Stimulated activated CD4-positive, alpha-beta T cell treated with anti-CD3 and anti-CD28 coated beads, Interleukin-4, amount 100 ng/mL, for 4 hours (primary cell): ENCODE results near the gene UFC1.
"Not testable (repeated sequence)": the region's sequence is repeated elsewhere in the genome, so short reads cannot be mapped to it uniquely, and the experiment has no call there.

Experiments used
- DNase-seq, 2 experiments: peaks; one replicate each; pipeline ENCODE4 v3.0.0-alpha.2; 2020

UFC1 gene

DNA sequence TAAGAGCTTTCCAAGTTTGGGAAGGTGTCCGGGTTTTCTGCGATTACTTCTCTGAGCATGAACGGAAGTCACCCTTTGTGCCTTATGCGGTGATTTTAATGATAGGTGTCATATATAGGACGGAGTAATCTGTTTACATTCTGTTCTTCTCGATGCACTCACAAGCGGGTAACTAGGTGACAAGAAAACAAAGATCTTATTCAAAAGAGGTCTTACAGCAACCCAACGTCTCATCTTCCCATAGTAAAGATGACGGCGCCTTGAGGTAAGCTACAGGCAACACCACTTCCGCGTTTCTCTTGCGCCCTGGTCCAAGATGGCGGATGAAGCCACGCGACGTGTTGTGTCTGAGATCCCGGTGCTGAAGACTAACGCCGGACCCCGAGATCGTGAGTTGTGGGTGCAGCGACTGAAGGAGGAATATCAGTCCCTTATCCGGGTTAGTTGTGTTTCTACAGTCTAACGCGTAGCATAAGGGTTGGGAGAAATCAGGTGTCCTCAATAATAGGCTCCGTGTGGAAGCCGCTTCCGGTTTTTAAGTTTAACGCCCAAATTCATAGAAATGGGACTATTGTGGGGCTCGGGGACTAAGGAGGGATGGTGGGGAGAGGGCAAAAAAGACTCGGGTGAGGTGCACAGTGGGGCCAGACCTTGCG, at the start of gene UFC1:
UFC1 (plus strand) TSS at position 297 of the 656 bp plus-strand sequence; CDS start at position 317, 20 bp downstream.
- DNase-seq, result peak; percentile 63 to 78

DNA sequence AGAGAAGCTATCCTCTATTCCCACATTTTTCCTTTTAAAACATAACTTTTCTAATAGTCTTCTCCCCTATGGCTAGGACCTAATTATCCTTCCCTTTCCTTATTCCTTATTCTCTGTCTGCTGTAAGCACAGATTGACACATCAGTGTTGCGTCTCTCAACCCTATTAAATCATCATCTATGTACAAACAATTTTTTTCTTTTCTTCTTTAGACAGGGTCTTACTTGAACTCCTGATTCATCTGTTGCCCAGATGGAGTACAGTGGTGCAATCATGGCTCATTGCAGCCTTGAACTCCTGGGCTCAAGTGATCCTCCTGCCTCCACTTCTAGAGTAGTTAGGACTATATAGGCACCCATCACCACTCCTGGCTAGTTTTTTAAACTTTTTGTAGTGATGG, 47.3 kb upstream of the UFC1 start:
- DNase-seq, result no peak

DNA sequence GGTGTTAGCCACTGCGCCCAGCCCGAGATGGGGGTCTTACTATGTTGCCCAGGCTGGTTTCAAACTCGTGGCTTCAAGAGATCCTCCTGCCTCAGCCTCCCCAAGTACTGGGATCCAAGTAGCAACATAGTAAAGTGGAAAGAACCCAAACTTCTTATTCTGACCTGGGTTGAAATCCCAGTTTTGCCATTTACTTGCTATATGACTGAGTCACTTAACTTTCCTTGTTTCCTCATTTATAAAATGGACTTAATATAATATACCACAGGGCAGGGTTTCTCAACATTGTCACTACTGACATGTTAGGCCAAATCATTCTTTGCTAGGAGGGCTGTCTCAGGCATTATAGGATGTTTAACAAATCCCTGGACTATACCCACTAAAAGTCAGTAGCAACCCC, 42.7 kb upstream of the UFC1 start:
- DNase-seq, result no peak

DNA sequence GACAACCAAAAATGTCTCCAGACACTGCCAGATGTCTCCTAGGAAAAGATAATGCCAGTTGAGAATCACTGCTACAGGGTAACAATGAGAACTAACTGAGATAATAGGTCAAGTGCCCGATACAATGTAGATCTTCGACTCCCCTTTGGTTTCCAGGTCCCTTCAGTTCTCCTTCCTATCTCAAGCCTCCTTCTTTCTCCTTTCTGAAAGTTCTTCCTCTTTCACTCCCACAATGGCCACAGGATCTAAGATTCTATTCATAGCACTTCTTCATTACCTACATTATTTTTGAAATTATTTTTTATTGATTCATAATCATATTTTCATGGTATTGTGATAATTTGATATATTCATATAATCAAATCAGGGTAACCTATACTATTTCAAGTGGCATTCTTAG, 42.3 kb upstream of the UFC1 start:
- no peak for DNase-seq

DNA sequence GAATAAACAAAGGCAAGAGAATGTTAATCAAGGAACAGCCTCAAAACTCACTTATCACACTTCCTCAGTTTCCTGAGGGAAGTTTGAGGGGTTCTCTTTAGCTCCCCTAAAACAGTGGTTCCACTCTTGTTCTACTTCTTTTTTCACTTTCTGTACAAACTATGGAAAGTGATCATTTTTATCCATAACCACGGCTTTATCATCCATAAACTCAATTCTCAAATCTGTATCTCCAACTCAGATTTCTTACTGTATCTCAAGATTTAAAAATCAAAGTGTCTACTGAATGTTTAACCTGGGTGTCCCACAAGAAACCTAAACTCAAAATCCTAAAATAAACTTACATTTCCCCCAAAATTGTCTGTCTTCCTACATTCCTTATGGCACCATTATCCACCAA, 39.9 kb upstream of the UFC1 start:
- no peak for DNase-seq

DNA sequence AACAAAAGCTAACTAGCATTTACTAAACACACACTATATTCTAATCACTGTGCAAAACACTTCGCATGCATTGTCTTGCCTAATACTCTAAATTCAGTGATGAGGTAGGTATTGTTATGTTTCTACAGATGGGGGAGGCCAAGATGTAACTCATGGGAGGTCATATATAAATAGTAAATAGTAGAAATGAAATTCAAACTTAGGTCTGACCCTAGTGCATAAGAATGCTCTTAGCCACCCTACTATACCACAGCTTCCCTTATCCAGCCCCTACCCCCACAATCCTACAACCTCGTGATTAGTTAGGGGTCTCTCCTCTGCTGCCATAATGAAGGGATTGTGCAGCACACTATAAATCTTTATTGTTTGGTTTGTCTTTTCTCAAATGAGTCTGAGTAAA, 39.2 kb upstream of the UFC1 start:
- DNase-seq, result no peak

DNA sequence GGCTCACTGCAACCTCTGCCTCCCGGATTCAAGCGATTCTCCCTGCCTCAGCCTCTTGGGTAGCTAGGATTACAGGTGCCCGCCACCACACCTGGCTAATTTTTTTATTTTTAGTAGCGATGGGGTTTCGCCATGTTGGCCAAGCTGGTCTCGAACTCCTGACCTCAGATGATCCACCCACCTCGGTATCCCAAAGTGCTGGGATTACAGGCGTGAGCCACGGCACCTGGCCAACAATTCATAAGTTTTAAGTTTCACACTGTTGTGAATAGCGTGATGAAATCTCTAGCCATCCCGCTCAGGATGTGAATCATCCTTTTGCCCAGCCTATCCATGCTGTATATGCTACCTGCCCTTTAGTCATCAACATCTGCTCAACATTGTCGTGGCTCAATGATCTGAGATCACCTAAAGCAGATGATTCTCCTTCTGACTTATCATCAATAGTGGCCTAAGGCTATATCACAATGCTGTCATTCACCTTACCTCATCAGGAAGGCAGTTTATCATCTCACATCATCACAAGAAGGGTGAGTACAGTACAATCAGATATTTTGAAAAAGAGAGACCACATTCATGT, 38.6 kb upstream of the UFC1 start:
- DNase-seq, result peak in 1 of 2 experiments; percentile 53

DNA sequence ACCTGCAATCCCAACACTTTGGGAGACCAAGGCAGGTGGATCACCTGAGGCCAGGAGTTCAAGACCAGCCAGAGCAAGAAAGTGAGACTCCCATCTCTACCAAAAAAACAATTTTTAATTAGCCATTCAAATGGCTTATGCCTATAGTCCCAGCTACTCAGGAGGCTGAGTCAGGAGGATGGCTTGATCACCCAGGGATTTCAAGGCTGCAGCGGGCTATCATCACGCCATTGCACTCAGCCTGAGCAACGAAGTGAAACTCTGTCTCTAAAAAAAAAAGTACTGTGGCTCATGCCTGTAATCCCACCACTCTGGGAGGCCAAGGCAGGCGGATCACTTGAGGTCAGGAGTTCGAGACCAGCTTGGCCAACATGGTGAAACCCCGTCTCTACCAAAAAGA, 37.8 kb upstream of the UFC1 start:
- DNase-seq, result not testable (repeated sequence)

DNA sequence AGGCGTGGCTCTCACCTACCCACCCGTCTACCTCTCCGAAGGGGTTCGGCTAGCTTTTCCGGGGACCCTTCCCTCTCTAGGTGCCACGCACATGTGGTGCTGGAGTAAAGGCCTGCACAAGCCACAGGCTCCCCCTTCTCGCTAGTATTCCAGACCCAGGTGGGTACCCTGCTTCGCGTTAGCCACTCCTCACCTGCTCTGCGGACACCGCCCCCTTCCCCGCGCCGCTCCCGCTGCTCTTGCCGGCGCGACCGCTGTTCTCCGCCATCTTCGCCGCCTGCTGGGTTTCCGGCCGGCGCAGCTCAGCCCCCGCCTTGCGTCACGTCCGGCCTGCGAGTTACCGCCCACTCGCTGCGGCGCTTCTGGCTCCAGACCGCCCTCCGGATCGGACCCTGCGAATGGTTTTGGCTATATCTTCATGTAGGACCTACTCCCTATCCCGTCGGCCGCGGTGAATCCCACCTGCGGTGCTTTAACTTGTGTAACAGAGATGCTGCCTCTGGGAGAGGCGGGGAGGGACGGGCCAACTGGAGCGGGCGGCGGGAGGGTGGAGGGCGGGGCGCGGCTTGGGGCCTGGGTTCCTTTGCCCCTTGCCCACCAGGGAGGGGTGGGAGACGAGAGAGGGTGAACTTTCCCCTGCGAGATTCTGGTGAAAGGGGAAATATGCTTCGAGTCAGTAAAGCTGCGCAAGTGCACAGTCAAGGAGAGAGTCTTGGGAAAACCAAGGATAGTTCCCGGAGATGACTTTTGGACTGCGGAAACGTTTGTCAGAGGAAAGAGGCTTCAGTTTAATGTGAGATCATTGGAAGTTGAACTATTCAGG, 35.8 kb upstream of the UFC1 start, which contains the start of the genes NIT1 and PFDN2:
NIT1 (plus strand) TSS at position 347 of the 823 bp plus-strand sequence; CDS start at position 419, 72 bp downstream.
PFDN2 (minus strand) TSS at position 279 of the 823 bp plus-strand sequence; CDS start at position 268, 11 bp downstream.
- DNase-seq, result peak; percentile 84 to 85

DNA sequence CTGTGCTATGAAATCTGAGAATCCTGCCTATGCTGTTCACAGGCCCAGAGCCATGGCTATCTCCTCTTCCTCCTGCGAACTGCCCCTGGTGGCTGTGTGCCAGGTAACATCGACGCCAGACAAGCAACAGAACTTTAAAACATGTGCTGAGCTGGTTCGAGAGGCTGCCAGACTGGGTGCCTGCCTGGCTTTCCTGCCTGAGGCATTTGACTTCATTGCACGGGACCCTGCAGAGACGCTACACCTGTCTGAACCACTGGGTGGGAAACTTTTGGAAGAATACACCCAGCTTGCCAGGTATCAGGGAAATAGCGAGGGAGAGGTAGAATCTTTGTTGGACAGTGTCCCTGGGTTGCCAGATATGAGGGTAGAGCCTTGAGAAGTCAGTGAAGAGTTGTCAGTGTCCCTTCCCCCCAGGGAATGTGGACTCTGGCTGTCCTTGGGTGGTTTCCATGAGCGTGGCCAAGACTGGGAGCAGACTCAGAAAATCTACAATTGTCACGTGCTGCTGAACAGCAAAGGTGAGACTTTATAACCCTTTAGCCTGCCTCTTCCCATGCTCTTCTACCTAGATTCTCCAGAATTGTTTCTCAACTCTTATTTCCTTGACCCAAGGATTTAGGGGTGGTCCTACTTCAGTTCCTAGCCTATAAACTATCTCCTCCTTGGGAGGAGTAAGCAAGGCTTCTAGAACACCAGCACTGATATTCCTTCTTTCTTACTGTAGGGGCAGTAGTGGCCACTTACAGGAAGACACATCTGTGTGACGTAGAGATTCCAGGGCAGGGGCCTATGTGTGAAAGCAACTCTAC, 34.5 kb upstream of the UFC1 start:
- peak; percentile 52 to 79 for DNase-seq

DNA sequence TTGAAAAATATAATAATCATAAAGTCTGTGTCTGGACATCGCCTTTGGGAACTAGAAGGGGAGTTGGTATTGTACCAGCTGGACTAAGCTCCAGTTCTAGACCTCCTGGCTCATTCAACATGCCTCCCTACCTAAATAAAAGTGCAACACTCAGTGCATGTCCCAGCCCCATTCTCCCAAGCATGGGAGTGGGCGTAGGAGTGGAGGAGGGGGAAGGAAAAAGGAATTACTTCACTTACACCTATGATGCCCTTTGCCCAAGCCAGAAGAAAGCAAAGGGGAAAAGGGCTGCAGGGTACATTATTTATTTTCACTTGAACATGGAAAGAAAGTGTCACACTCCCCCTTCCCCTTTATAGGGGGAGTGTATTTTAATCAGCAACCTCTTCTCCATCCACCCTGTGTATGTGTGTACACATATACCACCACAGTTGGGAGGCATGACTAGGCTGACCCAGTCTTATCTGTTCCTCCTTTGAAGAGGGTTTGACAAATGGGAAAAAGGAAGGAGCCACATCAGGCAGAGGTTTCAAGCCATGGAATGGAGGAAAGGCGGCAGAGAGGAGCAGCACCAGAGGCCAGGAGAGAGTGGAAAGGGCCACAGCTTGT, 32.6 kb upstream of the UFC1 start:
- no peak for DNase-seq

DNA sequence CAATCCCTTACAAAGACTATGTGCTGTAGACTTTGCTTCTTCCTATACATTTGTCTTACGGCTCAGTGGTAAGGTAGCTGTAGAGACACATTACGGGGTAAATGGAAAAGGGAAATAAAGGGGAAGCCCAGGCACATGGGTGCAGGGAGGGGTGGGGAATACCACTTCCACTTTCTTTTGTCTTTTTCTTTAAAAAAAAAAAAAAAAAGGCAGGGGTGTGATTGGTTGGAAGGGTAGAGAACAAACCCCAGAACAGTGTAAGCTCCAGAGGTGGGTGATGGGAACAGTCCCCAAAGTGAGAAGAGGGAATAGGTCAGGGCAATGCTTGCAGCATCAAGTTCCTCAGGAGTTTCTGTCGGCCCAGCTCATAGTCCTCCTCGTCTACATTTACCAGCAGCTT, 31.9 kb upstream of the UFC1 start:
- no peak for DNase-seq

DNA sequence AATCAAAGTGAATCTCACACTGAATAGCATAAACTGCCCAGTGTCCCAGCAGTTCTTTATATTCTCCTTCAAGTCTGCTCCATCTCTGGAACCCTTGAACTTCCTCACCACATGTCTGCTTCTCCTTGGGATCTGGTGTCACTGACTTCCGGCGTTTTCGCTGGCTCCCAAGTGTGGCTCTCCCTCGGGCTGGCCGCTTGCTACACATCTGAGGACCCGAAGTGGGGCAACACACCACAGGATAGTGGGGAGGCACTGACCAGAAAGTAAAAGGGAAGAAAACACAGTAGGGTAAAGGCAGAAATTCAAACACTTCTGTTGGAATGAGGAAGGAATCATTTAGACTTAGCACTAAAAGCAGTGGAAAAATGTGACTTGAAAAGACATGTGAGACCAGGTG, 30.8 kb upstream of the UFC1 start:
- no peak for DNase-seq

DNA sequence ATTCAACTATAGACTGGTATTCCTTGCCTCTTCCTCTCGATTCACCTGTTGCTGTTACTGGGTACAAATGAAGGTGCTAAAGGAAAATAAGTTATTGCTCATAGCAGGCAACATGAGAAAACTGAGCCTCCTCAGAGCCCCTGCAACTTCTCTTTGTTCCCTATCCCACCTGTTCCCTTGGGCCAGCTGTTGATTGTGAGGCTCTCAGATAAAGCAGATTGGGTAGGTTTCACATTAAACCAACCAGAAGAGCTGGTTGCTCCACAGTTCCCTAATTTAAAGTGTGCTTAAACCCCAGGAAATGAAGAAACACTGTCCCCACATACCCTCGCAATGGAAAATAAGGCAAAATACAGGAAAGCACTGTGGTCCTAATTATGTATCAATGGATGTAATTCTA, 26.1 kb upstream of the UFC1 start:
- no peak for DNase-seq

DNA sequence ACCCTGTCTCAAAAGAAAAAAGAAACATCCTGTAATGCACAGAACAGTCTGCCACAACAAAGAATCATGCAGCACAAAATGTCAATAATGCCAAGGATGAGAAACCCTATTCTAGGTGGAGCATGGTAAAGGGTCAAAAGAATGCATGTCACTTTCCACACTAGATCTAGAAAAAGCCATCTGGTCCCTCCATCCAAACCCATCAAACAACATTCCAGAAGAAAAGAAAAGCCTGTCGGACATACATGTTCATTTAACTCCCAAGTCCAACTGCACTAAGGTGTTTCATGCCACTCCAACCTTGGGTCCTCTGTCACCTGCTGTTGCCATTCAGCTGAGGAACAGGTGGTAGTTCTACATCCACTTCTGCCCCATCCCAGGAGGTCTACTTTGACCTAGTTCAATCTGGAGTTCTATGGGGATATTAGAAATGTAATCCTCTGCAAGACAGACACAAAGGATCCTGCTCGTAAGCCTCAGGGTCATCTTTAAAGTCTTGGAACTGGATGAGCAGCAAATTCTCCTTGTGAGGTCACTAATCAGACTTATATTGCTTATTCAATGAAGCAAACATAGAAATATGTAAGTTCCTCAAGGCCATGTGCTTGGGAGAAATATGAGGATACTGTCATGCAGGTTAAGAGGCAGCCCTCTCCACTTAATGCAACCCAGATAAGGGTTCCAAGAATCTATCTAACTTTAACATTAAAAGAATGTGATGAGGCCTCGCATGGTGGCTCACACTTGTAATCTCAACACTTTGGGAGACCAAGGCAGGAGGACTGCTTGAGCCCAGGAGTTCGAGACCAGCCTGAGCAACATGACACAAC, 25.0 kb upstream of the UFC1 start:
- DNase-seq, result no peak

DNA sequence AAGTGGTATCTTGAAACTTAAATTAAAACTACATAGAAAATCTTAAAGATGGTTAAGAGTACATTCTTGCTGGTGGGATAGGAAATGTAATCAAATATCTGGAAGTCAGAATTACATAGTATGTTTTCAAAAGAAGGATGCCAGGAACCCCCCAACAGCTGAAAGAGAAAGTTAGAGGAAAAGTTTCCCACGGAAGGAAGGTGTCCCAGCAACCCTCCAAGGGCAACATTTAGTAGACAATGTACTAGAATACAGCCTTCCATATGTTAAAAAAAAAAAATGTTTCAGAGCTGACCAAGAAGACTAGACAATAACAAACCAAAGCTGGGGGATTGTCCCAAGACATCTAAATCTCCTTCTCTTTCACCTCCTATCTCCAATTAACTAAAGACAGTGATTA, 23.5 kb upstream of the UFC1 start:
- no peak for DNase-seq

DNA sequence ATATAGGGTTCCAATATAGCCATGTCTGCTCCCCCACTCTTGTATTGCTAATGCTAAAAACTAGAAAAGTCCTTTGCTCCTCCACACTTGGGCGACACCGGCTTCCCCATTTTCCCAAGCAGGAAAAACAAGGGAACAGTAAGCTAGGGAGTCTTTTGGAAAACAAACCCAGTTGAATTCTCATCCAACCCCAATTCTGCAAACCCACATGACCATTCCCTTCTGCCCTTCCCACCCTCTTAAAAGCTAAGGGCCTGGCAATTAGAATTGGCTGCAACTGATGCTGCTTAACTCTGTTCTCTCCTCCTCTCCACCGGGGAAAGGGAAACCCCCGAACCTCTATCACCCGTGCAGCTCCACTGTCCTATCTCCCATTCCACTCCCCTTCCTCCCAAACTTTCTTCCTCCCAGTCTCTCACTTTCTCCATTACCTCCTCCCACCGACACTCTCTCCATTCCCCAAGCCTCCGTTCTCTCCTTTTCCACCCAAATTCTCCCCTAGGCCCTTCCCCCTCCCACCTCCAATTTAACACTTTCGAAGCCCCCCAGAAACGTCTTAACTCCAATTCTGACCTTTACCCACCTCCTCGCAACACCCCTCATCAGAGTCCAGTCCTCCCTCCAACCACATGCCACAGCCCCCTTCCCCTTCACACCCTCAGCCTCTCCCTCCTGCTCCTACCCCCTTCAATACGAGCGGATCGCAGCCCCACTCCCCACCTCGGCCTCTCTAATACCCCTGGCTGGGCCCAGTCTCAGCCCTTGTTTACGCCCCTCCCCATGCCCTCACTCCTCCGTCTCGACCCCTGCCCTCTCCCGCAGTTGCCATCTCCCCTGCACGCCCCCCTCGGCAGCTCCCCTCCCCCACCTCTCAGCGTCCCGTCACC, 22.0 kb upstream of the UFC1 start:
- DNase-seq, result no peak

DNA sequence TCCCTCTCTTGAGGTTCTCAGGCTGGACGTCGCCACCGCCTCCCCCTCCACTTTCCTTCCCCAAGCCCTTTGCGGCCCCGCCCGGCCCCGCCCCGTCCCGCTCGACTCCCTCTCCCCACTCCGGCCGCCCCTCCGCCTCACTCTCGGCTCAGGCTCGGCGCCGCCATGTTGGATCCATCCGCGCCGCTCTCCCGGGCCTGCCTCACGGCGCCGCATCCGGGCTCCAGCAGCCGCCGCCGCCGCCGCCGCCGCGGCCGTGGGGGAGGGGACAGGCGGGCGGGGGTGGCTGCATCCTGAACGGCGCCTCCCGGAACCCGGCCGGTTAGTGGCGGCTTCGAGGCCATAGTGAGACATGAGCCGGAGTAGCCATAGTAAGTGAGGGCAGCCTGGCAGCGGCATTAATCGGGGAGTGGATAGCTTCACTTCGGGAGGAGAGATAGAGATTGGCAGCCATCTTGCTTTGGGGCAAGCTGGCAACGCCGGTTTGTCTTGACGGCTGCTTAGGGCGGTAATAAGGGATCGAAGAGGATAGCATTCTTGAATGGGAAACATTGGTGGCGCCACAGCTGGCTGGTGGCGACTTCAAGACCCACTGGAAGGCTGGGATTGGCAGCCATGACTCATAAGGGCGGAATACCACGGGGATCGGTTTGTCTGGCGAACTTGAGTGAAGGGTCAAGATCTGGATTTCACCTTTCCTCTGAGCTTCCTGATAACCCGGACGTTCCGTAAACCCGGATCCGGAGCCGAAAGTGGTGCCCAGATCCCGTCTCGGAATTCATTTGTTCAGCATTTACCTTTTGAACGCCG, 21.2 kb upstream of the UFC1 start, which contains the start of gene DEDD:
DEDD (minus strand) TSS at position 258 of the 810 bp plus-strand sequence. CDS start 8,205 bp downstream, outside the sequence.
- DNase-seq, result peak; percentile 88 to 94

DNA sequence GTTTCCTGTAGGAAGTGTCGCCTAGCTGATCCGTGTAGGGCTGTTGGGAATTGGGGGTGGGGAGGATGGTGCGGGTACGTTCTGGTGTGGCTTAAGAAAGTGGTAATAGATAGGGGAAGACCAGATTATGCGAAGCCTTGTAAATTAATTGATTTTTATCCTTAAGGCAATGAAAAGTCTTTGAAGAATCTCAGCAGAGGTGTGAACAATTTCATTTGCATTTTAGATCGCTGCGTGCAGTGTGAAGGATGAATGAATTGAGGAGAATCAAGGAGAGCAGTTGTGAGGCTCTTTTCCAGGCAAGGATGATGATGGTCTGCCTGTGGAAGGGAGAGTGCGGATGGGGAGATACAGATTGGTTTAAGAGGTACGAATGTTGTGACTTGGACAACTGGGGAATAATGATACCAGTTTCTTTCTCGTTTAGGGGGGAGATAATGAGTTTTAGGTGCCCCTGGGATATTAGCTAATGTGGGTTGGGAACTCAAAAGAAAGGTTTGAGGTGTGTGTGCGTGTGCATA, 20.5 kb upstream of the UFC1 start:
- no peak for DNase-seq
